ENCODE measurements around the gene PRRX2.

PRRX2 gene

DNA sequence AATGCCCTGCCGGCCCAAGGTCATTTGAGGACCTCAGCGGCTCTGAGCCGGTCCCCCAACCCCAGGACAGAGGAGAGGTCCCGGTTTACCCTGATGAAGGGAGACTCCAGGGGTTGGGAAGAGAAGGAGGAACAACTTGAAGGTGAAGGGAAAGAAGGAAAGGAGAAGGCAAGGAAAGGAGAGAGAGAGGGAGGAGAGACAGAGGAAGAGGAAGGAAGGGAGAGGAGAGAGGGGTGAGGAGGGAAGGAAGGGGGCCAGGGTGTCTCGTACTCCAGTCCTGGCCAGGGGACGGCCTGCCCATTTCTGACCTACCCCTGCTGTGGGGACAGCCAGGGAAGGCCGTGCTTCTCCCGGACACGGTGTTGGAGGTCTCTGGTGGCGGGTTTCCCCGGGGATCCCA, 1.9 kb downstream of the PRRX2 start:
- no peak for TF ChIP-seq ZFX (IDR thresholded peaks at IDR 0.05)
- TF ChIP-seq, protein P1, sequence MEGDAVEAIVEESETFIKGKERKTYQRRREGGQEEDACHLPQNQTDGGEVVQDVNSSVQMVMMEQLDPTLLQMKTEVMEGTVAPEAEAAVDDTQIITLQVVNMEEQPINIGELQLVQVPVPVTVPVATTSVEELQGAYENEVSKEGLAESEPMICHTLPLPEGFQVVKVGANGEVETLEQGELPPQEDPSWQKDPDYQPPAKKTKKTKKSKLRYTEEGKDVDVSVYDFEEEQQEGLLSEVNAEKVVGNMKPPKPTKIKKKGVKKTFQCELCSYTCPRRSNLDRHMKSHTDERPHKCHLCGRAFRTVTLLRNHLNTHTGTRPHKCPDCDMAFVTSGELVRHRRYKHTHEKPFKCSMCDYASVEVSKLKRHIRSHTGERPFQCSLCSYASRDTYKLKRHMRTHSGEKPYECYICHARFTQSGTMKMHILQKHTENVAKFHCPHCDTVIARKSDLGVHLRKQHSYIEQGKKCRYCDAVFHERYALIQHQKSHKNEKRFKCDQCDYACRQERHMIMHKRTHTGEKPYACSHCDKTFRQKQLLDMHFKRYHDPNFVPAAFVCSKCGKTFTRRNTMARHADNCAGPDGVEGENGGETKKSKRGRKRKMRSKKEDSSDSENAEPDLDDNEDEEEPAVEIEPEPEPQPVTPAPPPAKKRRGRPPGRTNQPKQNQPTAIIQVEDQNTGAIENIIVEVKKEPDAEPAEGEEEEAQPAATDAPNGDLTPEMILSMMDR (conservative IDR thresholded peaks at IDR 0.05) = no peak
- no peak overlapping the region for H3K27ac ChIP-seq

DNA sequence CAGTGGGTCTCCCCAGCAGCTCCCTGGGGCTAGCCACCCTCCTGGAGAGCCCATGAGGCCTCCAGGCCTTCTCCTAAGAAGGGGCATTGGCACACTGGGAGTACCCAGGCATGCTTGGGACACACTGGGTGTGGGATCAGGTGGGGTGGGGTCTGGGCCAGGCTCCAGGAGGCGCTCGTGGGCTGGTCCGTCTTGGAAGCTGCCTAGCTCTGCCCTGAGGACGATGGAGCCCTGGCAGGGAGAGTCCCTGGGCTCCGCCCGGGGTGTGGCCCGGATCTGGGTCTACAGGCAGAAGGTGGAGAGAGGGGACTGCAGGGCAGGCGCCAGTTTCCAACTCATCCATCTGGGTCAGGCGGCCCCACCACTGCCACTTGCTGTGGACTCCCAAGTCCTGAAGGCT, 2.4 kb downstream of the PRRX2 start:
- TF ChIP-seq ZFX (IDR thresholded peaks at IDR 0.05) = no peak
- no peak overlapping the region for H3K27ac ChIP-seq

DNA sequence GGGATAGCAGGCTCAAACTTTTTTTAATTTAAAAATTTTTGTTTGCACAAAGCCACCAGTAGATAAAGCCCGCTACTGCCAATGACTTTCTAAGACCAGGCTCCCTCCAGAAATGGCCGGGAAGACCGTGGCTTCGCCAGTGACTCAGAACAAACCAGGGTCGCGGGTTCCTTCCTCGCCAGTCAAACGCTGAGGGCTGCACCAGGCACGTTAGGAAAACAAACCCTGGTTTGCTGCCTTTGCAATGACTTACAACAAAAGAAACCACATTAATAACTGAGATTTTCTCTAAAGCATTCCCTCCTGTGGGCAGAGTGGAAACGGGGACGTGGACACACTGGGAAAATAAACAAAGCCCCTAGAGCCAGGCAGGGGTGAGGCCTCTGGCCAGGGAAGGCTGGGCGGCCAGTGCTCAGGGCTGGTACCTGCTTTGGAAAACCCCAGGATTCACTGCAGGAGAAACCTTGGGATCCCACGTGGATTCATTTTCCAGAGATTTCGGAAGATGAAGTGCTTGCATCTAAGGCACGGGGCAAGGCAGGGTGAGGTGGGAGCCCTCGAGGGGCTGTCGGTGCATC, 3.8 kb downstream of the PRRX2 start:
- no peak overlapping the region for H3K27ac ChIP-seq
- TF ChIP-seq ZFX (IDR thresholded peaks at IDR 0.05) = no peak
- TF ChIP-seq, protein P1 (conservative IDR thresholded peaks at IDR 0.05) = no peak

GRCh38 chr9:129669946-129670345, 4.5 kb downstream of the PRRX2 start:
- TF ChIP-seq ZFX (IDR thresholded peaks at IDR 0.05) = no peak
- TF ChIP-seq, protein P1 (conservative IDR thresholded peaks at IDR 0.05) = no peak
- H3K27ac ChIP-seq = no peak overlapping the region

GRCh38 chr9:129671065-129671464, 5.6 kb downstream of the PRRX2 start:
- no peak overlapping the region for H3K27ac ChIP-seq
- TF ChIP-seq ZFX (IDR thresholded peaks at IDR 0.05) = no peak
- TF ChIP-seq, protein P1 (conservative IDR thresholded peaks at IDR 0.05) = no peak

DNA sequence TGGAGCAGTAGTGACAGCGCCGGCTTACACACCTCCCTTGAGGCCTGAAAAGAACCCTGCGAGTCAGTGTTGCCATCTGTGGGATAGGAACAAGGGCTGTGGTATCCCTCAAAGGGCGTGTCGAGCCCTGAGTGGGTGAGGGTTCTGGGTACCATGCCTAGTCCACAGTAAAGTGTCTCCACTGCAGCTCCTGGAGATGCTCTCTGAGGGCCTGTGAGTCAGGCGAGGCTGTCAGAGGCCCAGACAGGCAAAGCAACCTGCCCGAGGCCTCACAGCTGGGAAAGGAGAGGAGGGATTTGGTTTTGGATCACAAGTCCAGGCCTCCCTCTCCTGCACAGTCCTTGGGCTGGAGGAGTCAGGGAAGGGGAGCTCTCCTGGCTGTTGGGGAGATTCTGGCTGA, 6.1 kb downstream of the PRRX2 start:
- TF ChIP-seq, protein P1 (conservative IDR thresholded peaks at IDR 0.05) = no peak
- TF ChIP-seq ZFX (IDR thresholded peaks at IDR 0.05) = no peak
- no peak overlapping the region for H3K27ac ChIP-seq

DNA sequence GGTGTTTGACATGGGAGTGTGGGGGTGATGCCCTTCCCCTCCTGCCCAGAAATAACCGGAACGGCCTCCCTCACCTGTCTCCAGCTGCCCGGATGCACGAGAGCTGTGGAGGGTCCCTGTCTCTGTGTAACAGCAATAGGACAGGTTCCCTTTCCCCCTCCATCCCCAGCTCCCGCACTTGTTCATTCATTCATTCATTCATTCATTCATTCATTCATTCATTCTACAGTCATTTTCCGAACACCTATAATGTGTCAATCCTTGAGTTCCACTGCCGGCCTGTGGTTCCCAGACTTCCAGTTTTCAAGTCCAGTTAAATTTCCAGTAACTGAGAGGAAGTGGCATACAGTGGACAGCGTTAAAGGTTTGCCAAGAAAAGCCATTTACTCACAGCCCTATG, 7.3 kb downstream of the PRRX2 start:
- TF ChIP-seq, protein P1 (conservative IDR thresholded peaks at IDR 0.05) = no peak
- no peak for TF ChIP-seq ZFX (IDR thresholded peaks at IDR 0.05)
- H3K27ac ChIP-seq = no peak overlapping the region

DNA sequence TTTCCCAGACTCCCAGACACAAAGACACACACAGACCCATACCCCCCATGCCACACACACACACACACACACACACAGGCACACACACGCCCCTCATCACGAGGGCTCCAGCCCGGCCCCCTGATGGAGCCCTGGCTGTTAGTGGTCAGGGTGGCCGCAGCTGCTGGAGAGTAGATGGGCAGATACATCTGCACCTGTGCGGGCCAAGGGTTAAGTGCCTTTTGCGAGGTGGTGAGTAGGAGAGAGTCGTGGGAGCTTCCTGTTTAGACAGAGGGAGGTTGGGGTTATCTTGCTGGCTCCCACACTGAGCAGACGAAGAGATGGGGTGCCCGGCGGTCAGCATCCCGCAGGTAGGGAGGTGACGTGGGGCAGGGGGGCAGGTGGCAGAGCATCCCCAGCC, 8.2 kb downstream of the PRRX2 start:
- TF ChIP-seq, protein P1 (conservative IDR thresholded peaks at IDR 0.05) = no peak
- no peak for TF ChIP-seq ZFX (IDR thresholded peaks at IDR 0.05)
- H3K27ac ChIP-seq = no peak overlapping the region
